ENCODE data around the gene SP5.
"Not testable (repeated sequence)": the region's sequence is repeated elsewhere in the genome, so short reads cannot be mapped to it uniquely, and the experiment has no call there.

Gene SP5

DNA sequence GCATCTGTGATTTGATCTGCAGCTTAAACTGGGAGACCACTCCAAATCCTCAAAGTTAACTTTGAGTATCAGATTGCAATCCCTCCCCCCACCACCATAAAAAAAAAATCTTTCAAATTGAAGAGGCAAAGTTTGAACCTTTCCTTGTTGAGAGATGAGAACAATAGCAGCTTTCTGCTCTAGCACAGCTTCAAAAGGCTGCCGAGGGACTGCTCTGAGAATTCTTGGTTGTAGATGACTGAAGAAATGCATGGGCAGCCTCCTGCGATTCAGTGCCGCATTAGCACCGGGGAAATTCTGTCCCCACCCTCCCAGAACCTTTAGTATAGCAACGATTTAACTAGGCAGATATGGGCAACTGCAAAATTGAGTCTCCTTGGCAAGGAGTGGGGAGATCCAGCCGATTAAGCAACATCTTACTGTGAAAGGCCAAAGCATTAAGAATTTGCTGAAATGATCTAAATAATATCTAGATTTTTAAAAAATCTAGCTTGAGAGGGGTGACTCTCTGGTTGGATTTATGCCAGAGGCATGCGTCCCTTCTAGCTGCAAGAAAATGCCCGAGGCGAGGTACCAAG is 3.9 kb upstream of the SP5 start:
- no peak for DNase-seq (ENCODE audit: low read depth in 2 of 2)

DNA sequence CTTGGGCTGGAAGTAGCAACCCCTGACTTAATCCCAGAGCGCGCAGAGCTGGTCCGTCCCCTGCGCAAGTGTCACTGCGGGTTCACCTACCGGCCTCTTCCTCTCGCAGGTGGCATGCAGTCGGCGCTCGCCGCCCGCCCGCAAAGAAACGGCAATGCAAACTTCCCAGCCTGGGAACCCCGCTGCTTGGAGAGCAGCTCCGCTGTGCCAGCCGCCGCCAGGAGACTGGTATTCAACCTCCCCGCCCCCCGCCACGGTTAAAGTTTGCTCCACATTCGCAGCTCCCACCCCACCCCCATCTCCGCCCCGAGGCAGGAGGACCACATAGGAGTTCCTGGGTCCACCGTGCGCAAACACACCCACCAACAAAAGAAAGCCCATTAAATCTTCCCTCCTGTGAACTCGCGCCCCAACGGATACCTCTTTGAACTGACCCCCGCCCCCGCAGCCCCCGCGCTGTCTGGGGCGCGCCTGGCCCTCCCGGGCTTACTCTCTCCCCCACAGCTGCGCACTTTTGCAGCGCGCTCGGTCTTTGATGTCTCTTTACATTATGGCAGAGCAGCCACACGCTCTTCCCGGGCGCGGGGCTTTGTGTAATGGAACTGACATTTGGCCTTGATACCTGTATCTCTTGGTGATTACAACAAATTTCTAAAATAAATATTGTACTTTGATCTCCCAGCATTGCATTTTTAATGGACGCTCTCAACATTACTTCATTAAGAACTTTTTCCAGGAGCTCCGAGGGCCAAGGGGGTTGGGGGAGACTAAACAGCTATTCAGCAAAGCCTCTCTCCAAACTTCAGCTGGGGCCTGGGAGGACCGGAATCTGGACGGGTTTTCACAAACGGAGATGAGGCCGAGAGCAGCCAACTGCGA is 3.1 kb upstream of the SP5 start:
- no peak for DNase-seq (ENCODE audit: low read depth in 2 of 2)

DNA sequence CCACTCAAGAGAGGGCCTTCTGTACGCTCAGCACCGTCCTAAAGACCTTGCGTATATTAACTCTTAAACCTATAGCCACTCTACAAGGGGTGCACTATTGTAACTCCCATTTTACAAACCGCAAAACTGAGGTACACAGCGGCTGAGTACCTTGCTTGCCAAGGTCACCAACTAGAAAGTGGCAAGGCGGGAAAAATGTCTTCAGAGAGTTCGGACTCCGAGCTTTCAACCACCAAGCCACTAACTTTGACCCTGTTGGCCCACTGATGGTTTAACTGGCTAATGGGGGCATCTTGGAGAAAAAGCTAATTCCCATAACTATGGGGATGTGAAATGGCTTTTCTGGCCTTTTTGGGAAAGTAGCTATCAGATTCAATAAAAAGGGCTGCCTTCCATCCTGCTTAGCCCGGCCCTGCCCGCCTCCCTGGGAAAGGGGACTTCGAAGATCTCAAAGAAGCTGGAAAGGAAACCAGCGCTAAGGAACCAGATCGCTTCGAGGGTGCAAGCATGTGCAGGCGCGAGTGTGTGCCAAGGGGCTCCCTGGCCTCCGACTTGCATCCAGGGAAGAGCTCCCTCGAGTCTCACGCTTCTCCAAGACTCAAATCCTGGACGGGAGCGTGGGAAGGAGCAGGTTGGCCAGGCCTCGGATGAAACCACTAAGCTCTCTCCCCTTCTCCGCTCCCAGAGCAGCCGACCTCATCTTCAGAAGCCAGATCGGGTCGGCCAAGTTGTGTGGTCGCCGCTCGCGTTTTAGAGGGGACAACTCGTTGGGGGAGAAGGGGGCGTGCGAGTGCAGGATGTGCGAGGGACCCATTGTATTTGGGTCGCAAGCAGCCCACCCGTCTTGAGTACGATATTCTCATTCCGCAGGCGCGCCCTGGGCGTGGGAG is 2.2 kb upstream of the SP5 start:
- no peak for DNase-seq (ENCODE audit: low read depth in 2 of 2)

DNA sequence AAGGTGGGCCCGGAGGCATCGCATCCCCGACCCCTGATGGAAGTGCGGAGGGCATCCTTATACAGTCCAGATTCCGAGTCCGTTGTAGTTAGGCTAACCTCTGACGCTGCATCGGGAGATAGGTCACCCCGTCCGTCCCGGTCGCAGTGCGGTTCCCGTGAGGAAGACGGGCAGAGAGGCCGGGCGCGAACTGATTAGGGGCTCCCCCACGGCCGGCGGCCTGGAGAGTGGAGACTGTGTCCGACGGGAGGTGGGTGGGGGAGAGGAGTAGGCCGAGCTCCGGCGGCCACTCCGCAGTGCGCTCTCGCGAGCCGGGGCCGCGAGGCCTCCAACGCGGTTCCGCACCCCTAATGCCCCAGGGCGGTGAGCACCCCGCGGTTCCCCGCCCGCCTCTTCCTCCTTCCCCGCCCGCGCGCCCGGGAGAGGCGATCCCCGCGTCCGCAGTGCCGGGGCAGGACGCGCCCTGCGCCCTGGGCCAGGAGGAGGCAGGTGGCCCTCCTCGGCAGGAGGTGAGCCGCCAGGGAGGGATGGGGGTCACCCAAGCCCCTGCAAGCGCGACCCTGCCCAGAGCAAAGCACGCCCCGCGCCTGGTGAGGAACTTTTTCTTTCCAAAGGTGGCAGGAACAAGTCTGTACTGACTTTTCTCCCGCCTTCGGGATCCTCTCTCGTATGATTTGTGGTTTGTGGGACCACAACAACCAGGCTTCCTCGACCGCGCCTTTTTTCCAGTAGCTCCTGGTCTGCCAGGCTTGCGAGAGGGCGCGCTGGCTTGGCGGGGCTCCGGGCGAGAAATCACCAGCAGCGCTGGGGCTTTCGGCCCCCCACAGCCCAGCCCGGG is 1.4 kb upstream of the SP5 start:
- DNase-seq (ENCODE audit: low read depth in 2 of 2) = no peak

DNA sequence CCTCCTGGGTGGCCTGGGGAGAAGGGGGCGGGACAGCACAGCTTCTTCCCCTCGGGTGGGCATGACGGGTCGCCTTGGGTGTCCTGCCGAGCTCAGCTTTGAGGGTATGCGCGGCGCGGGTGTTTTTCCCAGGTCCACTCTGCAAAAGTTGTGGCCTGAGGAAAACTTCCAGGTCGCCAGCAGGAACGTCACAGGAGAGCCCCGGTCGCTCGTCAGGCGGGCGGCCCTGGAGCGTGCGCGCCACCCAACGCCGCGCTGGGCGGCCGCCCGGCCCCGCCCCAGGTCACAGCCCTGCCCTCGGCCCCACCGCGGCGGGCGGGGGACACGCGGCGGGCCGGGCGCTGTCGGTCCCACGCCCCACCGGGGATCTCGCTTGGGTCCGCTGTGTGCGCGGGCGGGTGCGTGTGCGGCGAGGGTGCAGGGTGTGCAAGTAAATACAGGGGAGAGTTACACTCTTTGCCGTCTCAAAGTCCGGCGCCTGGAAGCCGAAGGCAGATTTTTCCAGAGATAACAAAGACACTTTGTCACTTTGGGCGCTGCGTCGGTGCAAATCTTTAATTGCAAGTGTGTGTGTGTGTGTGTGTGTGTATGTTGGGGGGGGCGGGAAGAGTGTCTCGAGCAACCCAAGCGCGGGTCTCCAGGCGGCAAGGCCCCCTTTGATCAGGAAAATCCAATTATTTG is 616 bp upstream of the SP5 start:
- no peak for DNase-seq (ENCODE audit: low read depth in 2 of 2)

DNA sequence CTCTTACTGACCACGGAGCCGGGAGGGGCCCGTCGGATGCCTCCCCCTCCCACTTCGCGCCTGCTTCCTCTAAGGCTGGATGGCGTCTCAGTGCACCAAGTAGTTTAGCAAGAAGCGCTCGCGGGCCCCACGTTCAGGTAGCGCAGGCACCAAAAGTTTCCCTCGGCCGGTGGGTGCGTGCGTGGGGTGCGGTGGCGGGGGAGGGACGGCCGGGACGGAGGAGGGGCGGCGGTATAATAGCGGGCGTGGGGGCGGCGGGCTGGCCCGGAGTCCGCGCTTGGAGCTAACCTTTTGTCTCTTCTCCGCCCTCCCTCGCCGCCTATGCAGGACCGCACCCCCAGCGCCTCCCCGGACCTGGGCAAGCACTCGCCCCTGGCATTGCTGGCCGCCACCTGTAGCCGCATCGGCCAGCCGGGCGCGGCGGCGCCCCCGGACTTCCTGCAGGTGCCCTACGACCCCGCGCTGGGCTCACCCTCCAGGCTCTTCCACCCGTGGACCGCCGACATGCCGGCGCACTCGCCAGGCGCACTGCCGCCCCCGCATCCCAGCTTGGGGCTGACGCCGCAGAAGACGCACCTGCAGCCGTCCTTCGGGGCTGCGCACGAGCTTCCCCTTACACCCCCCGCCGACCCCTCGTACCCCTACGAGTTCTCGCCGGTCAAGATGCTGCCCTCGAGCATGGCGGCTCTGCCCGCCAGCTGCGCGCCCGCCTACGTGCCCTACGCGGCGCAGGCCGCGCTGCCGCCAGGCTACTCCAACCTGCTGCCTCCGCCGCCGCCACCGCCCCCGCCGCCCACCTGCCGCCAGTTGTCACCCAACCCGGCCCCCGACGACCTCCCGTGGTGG is 1.0 kb downstream of the SP5 start:
- DNase-seq (ENCODE audit: low read depth in 2 of 2) = no peak

DNA sequence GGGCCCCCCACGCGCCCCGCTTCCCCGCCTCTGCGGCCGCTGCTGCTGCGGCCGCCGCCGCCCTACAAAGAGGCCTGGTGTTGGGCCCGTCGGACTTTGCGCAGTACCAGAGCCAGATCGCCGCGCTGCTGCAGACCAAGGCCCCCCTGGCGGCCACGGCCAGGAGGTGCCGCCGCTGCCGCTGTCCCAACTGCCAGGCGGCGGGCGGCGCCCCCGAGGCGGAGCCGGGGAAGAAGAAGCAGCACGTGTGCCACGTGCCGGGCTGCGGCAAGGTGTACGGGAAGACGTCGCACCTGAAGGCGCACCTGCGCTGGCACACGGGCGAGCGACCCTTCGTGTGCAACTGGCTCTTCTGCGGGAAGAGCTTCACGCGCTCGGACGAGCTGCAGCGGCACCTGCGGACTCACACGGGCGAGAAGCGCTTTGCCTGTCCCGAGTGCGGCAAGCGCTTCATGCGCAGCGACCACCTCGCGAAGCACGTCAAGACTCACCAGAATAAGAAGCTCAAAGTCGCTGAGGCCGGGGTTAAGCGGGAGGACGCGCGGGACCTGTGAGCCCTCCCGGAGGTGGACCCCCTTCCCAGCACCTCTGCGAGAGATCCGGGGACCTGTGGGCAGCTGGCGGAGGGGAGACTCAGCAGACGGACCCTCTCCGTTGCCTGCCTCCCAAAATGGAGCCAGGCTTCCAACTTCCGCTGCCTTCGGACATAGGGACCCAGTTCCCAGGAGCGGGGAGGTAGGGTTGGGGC is 1.9 kb downstream of the SP5 start:
- DNase-seq (ENCODE audit: low read depth in 2 of 2) = no peak

DNA sequence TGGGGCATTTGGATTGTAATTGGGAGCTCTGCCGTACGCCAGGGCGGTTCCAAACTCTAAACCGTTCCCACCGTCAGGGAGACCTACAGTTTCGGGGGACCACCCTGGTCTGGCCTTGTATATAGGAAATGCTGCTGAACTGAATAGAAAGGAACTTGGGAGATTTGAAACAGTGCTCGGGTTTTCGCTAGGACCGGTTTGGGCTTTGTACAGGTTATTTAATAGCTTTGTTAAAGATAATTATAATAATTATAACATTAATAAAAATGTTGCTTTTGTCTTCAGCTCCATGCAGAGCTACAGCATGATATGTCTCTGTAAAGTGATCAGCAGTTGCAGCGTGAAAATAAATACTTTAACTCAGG is 2.4 kb downstream of the SP5 start:
- DNase-seq (ENCODE audit: low read depth in 2 of 2) = no peak

DNA sequence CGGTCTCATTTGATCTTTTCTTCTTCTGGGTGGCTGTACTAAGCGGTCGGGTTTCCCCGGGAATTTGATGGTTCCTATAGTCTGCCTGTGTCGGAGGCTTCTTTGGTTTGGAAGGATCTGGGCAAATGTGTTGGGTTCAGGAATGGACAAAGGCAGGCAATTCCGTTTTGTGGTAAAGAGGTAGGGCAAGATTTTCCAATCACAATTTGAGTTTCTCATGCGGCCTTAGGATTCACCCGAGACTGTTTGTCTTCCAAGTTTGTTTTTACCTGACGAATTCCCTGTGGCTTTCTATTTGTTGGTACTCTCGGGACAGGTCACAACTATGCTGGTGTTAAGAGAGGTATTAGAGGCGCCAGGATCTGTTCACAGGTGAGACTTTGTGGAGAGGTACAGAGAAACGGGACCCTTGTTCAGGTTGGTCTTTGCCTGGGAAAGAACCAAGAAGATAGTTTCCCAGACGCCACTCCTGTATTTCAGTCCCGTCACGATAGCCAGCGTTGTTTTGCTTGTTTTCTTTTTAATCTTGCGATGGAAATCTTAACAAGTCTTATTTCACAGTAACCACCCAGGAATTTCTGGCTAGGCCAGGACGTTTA is 3.0 kb downstream of the SP5 start:
- DNase-seq (ENCODE audit: low read depth in 2 of 2) = no peak

DNA sequence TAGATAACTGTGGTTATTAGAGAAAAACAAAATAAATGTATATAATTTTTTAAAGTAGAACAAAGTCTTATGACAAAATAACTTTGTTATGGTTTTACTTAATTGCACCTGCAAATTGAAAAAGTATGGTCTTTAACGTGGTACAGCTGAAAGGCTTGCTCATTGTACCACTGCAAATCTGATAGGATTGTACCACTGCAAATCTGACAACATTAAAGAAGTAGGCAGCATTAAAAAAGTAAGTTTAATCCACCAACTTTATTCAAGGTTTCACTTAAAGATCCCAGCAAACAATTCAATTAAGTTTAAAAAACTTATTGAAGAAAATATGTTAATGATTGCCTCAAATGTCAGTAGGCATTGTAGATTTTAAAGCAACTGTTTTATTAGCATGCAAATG is 4.7 kb downstream of the SP5 start:
- no peak for DNase-seq (ENCODE audit: low read depth in 2 of 2)

DNA sequence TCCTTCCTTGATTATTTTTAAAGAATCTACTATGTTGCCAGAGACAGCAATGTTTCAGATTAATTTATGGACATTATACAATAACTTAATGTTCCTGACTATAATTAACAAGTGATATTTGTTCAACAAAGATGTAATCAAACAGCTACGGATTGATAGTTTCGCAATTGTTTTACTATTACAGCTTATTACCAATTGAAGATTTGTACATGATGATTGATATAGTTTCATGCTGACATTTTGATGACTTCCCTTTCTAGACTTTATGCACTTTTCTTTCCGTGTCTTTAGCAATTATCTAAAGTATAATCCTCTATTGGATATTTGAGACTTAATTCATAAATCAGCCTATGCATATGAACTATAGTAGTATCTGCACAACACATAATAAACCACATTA is 6.5 kb downstream of the SP5 start:
- DNase-seq (ENCODE audit: low read depth in 2 of 2) = no peak

DNA sequence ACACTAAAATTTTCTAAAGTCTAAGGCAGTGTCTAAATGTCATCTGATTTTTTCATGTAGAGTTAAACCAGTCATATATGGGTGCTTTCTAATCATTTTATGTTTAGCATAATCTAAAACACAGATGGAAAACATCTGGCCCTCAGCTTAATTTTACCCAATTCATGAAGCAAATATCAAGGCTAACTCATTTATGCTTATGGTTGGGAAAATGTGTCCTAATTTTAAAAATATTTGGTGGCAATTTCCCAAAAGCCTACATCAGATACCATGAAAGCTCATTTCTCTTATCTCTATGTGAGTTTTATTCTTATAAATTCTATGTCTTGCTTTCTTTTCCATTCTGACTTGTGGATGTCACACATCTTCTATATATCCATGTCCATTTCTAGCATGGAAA is 7.2 kb downstream of the SP5 start:
- DNase-seq (ENCODE audit: low read depth in 2 of 2) = no peak

DNA sequence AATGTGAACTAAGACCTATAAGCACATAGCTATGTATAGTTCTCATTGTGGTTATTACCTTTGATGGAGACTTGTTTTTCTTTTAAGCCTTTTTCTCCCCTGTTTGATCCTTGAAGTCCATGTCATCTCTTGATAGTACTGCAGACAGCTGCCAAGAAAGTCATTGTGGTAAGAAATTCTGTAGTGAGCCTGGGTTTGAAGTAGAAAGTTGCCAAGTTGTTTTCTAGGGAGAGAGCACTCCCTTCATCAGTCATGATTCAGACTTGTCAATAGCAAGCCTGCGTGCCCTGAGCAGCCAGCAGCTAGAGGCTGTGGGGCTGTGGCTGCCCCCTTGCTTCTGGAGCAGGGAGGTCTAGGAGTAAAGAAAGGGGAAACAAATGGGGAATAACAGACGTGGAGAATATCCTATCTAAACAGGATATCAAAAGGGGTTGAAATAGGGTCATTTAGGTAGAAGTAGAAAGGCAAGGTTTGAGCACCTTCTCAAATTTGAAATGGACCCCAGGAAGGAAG is 8.4 kb downstream of the SP5 start:
- DNase-seq (ENCODE audit: low read depth in 2 of 2) = no peak

DNA sequence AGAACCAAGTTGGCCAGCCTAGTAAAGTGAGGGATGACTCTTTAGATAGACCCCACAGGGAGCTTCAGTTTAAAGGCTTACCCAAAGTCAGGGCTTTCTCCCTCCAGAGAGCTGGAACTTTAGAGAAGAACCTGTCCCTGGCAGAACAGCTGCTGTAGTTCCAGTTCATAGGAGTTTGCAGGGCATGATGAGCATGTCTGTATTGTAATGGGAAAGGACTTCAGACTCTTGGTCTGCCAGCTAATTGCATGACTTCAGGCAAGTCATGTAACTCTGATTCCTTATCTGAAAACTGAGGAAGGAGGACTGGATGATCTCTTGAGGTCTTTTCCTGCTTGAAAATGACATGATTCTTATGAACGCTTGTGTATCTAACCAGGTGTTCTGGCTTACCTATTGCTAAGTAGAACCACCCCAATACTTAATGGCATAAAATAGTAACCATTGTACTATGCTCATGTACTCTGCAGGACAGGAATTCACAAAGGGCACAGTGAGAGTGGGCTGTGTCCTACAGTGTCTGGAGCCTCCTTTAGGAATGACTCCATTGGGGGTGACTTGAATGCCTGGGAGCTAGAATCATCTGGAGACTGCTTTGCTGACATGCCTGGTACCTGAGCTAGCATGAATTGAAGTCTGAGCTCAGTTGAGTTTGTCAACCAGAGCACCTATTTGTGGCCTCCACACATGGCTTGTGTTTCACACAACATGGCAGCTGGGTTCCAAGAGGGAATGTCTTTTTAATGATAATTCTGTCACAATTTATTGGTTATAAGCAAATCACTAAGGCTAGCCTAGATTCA is 18.9 kb downstream of the SP5 start:
- DNase-seq (ENCODE audit: low read depth in 2 of 2) = no peak

DNA sequence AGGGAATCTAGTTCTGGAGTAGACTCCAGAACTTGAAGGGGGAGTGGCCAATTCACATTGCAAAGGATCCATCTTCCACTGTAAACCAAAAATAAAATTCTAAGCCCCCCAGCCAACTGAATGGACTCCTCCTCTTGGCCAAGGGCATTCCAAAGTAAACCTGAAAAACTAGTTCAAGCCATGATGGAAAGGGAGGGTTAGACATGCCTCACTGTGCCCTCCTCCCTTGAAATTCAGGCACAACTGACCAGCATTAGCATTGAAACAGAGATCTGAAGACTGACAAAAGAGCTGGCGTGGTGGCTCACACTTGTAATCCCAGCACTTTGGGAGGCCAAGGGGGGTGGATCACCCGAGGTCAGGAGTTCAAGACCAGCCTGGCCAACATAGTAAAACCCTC is 19.5 kb downstream of the SP5 start:
- not testable (repeated sequence) for DNase-seq (ENCODE audit: low read depth in 2 of 2)

DNA sequence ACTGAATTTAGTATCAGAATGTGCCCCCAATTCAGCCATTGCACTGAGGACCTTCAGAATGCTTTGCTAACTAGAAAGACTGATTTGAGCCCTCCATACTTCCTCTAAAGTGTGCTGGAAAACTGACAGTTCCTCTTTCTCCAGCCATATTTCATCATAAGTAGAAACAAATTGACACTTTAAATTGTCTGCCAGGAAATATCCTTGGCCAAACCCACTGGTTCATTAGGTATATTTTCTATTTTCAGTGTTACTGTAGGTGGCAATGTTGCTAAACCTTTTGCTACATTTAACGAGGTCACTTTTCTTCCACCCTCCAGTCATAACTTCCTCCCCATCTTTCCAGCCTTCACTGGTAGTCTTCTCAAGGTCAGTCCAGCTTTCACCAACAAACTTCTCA is 21.5 kb downstream of the SP5 start:
- no peak for DNase-seq (ENCODE audit: low read depth in 2 of 2)

DNA sequence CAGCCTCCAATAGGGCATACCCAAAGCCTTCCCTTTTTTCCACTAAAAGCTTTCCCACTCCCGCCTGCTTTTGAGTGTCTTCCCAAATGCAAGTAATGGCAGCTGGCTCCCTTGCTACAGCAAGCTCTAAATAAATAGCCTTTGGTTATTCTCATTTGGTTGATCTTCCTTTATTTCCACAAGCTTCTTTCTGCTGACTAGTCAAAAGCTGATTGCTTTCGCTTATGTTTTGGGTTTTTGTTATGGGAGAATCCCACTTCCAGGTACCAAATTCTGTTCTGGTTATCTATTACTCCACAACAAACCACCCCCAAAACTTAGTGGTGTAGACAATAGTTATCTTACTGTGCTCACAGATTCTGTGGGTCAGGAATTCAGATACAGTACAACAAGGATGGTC is 22.3 kb downstream of the SP5 start:
- no peak for DNase-seq (ENCODE audit: low read depth in 2 of 2)

DNA sequence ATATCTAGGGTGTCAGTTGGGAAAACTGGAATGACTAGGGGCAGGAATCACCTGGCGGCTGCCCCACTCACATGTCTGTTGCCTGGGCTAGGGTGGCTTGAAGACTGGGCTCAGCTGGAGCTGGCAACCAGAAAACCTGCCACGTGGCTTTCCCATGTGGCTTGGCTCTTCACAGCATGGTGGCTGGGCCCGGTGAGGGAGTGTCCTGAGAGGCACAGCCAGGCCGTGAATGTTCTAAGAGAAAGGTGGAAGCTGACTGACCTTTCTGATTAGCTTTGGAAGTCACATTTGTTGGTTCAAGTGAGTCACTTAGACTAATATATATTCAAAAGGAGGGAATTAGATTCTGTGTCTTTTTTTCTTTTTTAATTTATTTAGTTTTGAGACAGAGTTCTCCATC is 22.7 kb downstream of the SP5 start:
- no peak for DNase-seq (ENCODE audit: low read depth in 2 of 2)

All from fibroblast of skin of left quadriceps (primary cell).